MV-4-11 (cell line): ENCODE data around the gene MAFF.

ENCODE experiments used
- DNase-seq: peaks from one replicate; lab custom pipeline; 2025; lab: John Stamatoyannopoulos, UW

Gene MAFF

GRCh38 chr22:38248280-38248679 is 46.5 kb downstream of the MAFF start:
- DNase-seq, result no peak

GRCh38 chr22:38249301-38249700 is 47.5 kb downstream of the MAFF start:
- DNase-seq, result no peak

- DNase-seq, result peak; percentile 49
Measured at GRCh38 chr22:38249803-38250642, 48.2 kb downstream of the MAFF start.

- peak; percentile 18 for DNase-seq
Measured at GRCh38 chr22:38250643-38251340, 49.0 kb downstream of the MAFF start.

- no peak for DNase-seq
Measured at GRCh38 chr22:38251341-38251692, 49.5 kb downstream of the MAFF start.

- no peak for DNase-seq
Measured at GRCh38 chr22:38255697-38256096, 53.9 kb downstream of the MAFF start.

- DNase-seq, result no peak
Measured at GRCh38 chr22:38257181-38257580, 55.4 kb downstream of the MAFF start.

GRCh38 chr22:38257650-38258250 is 56.0 kb downstream of the MAFF start:
- no peak for DNase-seq

GRCh38 chr22:38258895-38259294 is 57.1 kb downstream of the MAFF start:
- DNase-seq, result no peak

- peak; percentile 22 for DNase-seq
Measured at GRCh38 chr22:38259370-38259769, 57.6 kb downstream of the MAFF start.

- DNase-seq, result no peak
Measured at GRCh38 chr22:38260761-38261681, 59.2 kb downstream of the MAFF start.

GRCh38 chr22:38262051-38262795 is 60.4 kb downstream of the MAFF start:
- peak; percentile 47 for DNase-seq

GRCh38 chr22:38264322-38264843 is 62.6 kb downstream of the MAFF start:
- DNase-seq, result no peak
